A673 (cell line): ENCODE results near the gene BRPF1.

Source experiments
- CTCF ChIP-seq: fragments of 300-800, 200-600 bp; sonication (generic); conservative IDR thresholded peaks from 2 replicates; pipeline ENCODE4 v1.5.1; 2017; ENCODE audit warnings: low read depth, mild to moderate bottlenecking, antibody characterized with exemption, low read length, moderate library complexity, mixed read lengths
- EZH2 ChIP-seq: fragments of 200-600 bp; sonication (generic); IDR thresholded peaks from 2 replicates; pipeline ENCODE4 v1.6.1; 2017; ENCODE audit warnings: borderline replicate concordance, low read depth, mild to moderate bottlenecking, mixed read lengths, antibody characterized with exemption, low read length; ENCODE audit not compliant: poor library complexity, severe bottlenecking

GRCh38 chr3:9730657-9731205 is 804 bp upstream of the BRPF1 start:
- TF ChIP-seq CTCF (no peak), EZH2 (no peak)
